CD4-positive, alpha-beta memory T cell (primary cell): ENCODE data around the gene PCDH15. TPM values are rescaled to one million over a fixed set of nuclear protein-coding genes. Genes with fewer than 3 reads are reported as not detected.

ENCODE experiments used
- CTCF ChIA-PET: fragments of 350-600 bp; sonication (Branson Sonifier 250); formaldehyde crosslinking; loops from one replicate; lab custom pipeline; 2021; ENCODE audit warnings: inconsistent platforms; ENCODE audit not compliant: partially characterized antibody; lab: Charles Lee
- POLR2A ChIA-PET: fragments of 350-600 bp; sonication (Branson Sonifier 250); formaldehyde crosslinking; loops from one replicate; lab custom pipeline; 2021; ENCODE audit not compliant: partially characterized antibody; lab: Charles Lee
- DNase-seq, 5 donors: peaks; one replicate each; pipeline versions ENCODE4 v3.0.0 to v3.0.0-alpha.2; 2020 to 2022; ENCODE audit warnings: mixed read lengths in 1 of 5
- H3K27ac ChIP-seq: one replicate; pipeline ENCODE4 v1.7.0; 2013; ENCODE audit warnings: low read depth, low read length
- H3K27me3 ChIP-seq: 2 replicates; pipeline ENCODE4 v1.7.0; 2013; ENCODE audit warnings: mild to moderate bottlenecking, low read length, moderate library complexity; ENCODE audit not compliant: insufficient read depth
- H3K36me3 ChIP-seq: 2 replicates; pipeline ENCODE4 v1.7.0; 2013; ENCODE audit warnings: mild to moderate bottlenecking, low read length, moderate library complexity; ENCODE audit not compliant: insufficient read depth
- H3K4me1 ChIP-seq: 2 replicates; pipeline ENCODE4 v1.7.0; 2013; ENCODE audit warnings: mild to moderate bottlenecking, low read length, moderate library complexity; ENCODE audit not compliant: insufficient read depth
- H3K4me3 ChIP-seq, 2 donors: one replicate each; pipeline ENCODE4 v1.7.0; 2013; ENCODE audit warnings: low read length in 2 of 2, mild to moderate bottlenecking in 1 of 2
- H3K9me3 ChIP-seq, 2 donors: one replicate each; pipeline ENCODE4 v1.7.0; 2013; ENCODE audit warnings: low read length in 2 of 2, control low read depth in 1 of 2; ENCODE audit not compliant: control insufficient read depth in 1 of 2
- H3K27ac Mint-ChIP-seq, 7 donors: one replicate each; pipeline ENCODE4 v1.8.0; 2020 to 2021; ENCODE audit warnings: mixed read lengths in 7 of 7, mild to moderate bottlenecking in 6 of 7, inconsistent platforms in 3 of 7, moderate library complexity in 3 of 7
- H3K27me3 Mint-ChIP-seq, 2 donors: one replicate each; pipeline ENCODE4 v1.8.0; 2020 to 2021; ENCODE audit warnings: mixed read lengths in 2 of 2
- H3K36me3 Mint-ChIP-seq, 2 donors: one replicate each; pipeline ENCODE4 v1.8.0; 2020 to 2021; ENCODE audit warnings: mixed read lengths in 2 of 2, inconsistent platforms in 1 of 2, mild to moderate bottlenecking in 1 of 2
- H3K4me1 Mint-ChIP-seq, 4 donors: one replicate each; pipeline ENCODE4 v1.8.0; 2020 to 2021; ENCODE audit warnings: mixed read lengths in 4 of 4, mild to moderate bottlenecking in 1 of 4
- H3K4me3 Mint-ChIP-seq, 8 donors: one replicate each; pipeline ENCODE4 v1.8.0; 2020 to 2021; ENCODE audit warnings: mixed read lengths in 8 of 8, mild to moderate bottlenecking in 7 of 8, moderate library complexity in 6 of 8, inconsistent platforms in 3 of 8
- H3K9me3 Mint-ChIP-seq, 8 donors: one replicate each; pipeline ENCODE4 v1.8.0; 2020 to 2021; ENCODE audit warnings: mixed read lengths in 8 of 8, mild to moderate bottlenecking in 5 of 8, inconsistent platforms in 3 of 8, moderate library complexity in 1 of 8
- intact Hi-C: fragments of 100-400 bp; cut with micrococcal nuclease; formaldehyde crosslinking; loops from one replicate; pipeline ENCODE4 v1.15.1; 2023
- polyA plus RNA-seq, 2 donors: library from polyadenylated mRNA; unstranded; fragments of 300-500 nt; fragmentation: Illumina TruSeq; gene quantifications; one replicate each; pipeline ENCODE4 v1.2.3, GENCODE V29; 2021
- total RNA-seq, 2 experiments: library from RNA; stranded (reverse); gene quantifications; one replicate each; pipeline ENCODE4 v1.2.3, GENCODE V29; 2021

PCDH15 gene
- total and polyA plus RNA-seq, 4 experiments from 2014 or later: not detected

GRCh38 chr10:54708021-54708420, 93.0 kb downstream of the PCDH15 start:
- ChIA-PET POLR2A (no interaction called here), CTCF (no interaction called here)
- no peaks in the 10 kb centered on the region for H3K4me1 ChIP-seq
- DNase-seq: no peak
- H3K36me3 ChIP-seq: no peaks in the 10 kb centered on the region
- H3K36me3 Mint-ChIP-seq: no peaks in the 10 kb centered on the region
- peaks cover 0 to 3% (median 2%) of the 10 kb centered on the region in 8 donors for H3K9me3 Mint-ChIP-seq
- H3K4me1 Mint-ChIP-seq: no peaks in the 10 kb centered on the region
- H3K4me3 Mint-ChIP-seq: no peak overlapping the region
- H3K27me3 ChIP-seq: no peaks in the 10 kb centered on the region
- no peak overlapping the region for H3K4me3 ChIP-seq
- no peak overlapping the region for H3K27ac ChIP-seq
- H3K9me3 ChIP-seq: no peaks in the 10 kb centered on the region
- no peaks in the 10 kb centered on the region for H3K27me3 Mint-ChIP-seq
- H3K27ac Mint-ChIP-seq: no peak overlapping the region
- intact Hi-C loops: no loop called here

- no peaks in the 10 kb centered on the region for H3K36me3 ChIP-seq
- no peak overlapping the region for H3K27ac ChIP-seq
- H3K9me3 ChIP-seq: no peaks in the 10 kb centered on the region
- H3K4me3 Mint-ChIP-seq: no peak overlapping the region
- H3K27me3 Mint-ChIP-seq: no peaks in the 10 kb centered on the region
- no peak overlapping the region for H3K4me3 ChIP-seq
- no peaks in the 10 kb centered on the region for H3K4me1 ChIP-seq
- H3K9me3 Mint-ChIP-seq: peaks cover 0 to 25% (median 7%) of the 10 kb centered on the region in 8 donors
- CTCF ChIA-PET: no interaction called here
- H3K36me3 Mint-ChIP-seq: no peaks in the 10 kb centered on the region
- POLR2A ChIA-PET: no interaction called here
- H3K27ac Mint-ChIP-seq: no peak overlapping the region
- no peaks in the 10 kb centered on the region for H3K27me3 ChIP-seq
- DNase-seq: no peak
- intact Hi-C loops: no loop called here
- H3K4me1 Mint-ChIP-seq: no peaks in the 10 kb centered on the region
Measured at GRCh38 chr10:54702583-54703485, 98.2 kb downstream of the PCDH15 start.

DNA sequence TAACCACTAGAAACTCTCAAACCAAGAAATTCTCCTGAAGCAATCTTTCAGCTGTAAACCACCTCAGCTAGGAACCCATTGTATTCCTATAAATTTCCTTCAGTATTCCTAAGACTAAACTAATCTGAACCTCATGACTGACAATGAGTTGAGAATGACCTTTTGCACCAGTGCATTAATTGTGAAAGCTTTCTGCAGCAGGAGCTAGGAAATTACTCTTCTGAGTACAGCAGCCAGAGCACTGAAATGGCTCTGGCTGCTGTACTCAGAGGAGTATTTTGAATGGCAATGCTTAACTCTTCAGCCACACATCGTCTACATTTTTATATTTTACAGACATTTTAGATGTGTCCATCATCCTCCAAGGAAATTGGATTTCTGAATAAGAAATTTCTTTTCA, 109.7 kb downstream of the PCDH15 start:
- Mint-ChIP-seq H3K9me3 (peaks cover 0 to 25% (median 4%) of the 10 kb centered on the region in 8 donors), H3K4me3 (no peak overlapping the region), H3K4me1 (no peaks in the 10 kb centered on the region), H3K27me3 (no peaks in the 10 kb centered on the region), H3K36me3 (no peaks in the 10 kb centered on the region), H3K27ac (no peak overlapping the region)
- ChIA-PET POLR2A (no interaction called here), CTCF (no interaction called here)
- H3K36me3 ChIP-seq: no peaks in the 10 kb centered on the region
- no peak overlapping the region for H3K4me3 ChIP-seq
- DNase-seq: no peak
- H3K4me1 ChIP-seq: no peaks in the 10 kb centered on the region
- H3K27me3 ChIP-seq: no peaks in the 10 kb centered on the region
- no peak overlapping the region for H3K27ac ChIP-seq
- intact Hi-C loops: no loop called here
- no peaks in the 10 kb centered on the region for H3K9me3 ChIP-seq

DNA sequence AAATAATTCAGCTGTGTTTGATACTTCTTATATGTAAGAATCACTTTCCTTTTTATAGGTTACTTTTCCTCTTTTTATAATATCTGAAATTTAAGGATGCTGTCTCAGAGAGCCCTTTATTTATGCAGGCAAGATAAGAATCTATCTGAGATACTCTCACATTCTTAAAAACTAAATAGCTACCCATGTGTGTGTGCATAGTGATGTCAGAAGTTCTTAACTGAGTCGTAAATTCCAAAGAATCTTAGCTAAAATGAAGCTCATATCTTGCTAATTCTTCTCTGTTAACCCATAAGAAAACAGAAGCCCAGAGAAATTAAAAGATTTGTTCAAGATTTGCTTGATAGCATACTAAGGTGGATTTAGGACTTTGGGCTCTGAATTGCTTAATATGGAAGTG, 118.5 kb downstream of the PCDH15 start:
- CTCF ChIA-PET: no interaction called here
- no peaks in the 10 kb centered on the region for H3K4me1 Mint-ChIP-seq
- no peak for DNase-seq
- Histone ChIP-seq H3K27ac (no peak overlapping the region), H3K4me1 (no peaks in the 10 kb centered on the region), H3K36me3 (no peaks in the 10 kb centered on the region), H3K4me3 (no peak overlapping the region), H3K9me3 (no peaks in the 10 kb centered on the region), H3K27me3 (no peaks in the 10 kb centered on the region)
- H3K9me3 Mint-ChIP-seq: peaks cover 0 to 11% (median 5%) of the 10 kb centered on the region in 8 donors
- H3K27ac Mint-ChIP-seq: no peak overlapping the region
- intact Hi-C loops: no loop called here
- H3K27me3 Mint-ChIP-seq: no peaks in the 10 kb centered on the region
- POLR2A ChIA-PET: no interaction called here
- no peaks in the 10 kb centered on the region for H3K36me3 Mint-ChIP-seq
- no peak overlapping the region for H3K4me3 Mint-ChIP-seq

DNA sequence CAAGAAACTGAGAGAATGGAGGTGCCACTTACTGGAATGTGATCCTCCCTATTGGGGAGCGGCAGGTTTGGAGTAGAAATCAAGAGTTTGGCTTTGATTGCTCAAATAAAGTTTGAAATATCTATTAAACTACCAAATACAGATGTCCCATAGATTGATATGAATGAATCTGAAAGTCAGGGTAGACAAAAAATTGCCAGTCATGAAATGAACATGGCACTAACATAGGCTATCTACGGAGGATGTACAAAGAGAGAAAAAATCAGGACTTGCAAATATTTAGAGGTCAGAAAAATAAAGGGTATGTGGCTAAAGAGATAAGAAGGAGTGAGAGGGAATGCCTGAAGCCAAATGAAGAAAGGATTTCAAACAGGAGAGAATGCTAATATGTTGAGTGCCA, 119.9 kb downstream of the PCDH15 start:
- Mint-ChIP-seq H3K9me3 (peaks cover 0 to 16% (median 8%) of the 10 kb centered on the region in 8 donors), H3K4me3 (no peak overlapping the region), H3K36me3 (no peaks in the 10 kb centered on the region), H3K27ac (no peak overlapping the region), H3K4me1 (no peaks in the 10 kb centered on the region), H3K27me3 (no peaks in the 10 kb centered on the region)
- ChIA-PET POLR2A (no interaction called here), CTCF (no interaction called here)
- Histone ChIP-seq H3K9me3 (no peaks in the 10 kb centered on the region), H3K27ac (no peak overlapping the region), H3K4me1 (no peaks in the 10 kb centered on the region), H3K27me3 (no peaks in the 10 kb centered on the region), H3K4me3 (no peak overlapping the region), H3K36me3 (no peaks in the 10 kb centered on the region)
- no peak for DNase-seq
- intact Hi-C loops: no loop called here

- ChIA-PET POLR2A (no interaction called here), CTCF (no interaction called here)
- Histone ChIP-seq H3K9me3 (no peaks in the 10 kb centered on the region), H3K4me3 (no peak overlapping the region), H3K36me3 (no peaks in the 10 kb centered on the region), H3K27ac (no peak overlapping the region), H3K4me1 (no peaks in the 10 kb centered on the region), H3K27me3 (no peaks in the 10 kb centered on the region)
- Mint-ChIP-seq H3K27ac (no peak overlapping the region), H3K27me3 (no peaks in the 10 kb centered on the region), H3K4me1 (no peaks in the 10 kb centered on the region), H3K4me3 (no peak overlapping the region), H3K36me3 (no peaks in the 10 kb centered on the region), H3K9me3 (peaks cover 0 to 12% (median 3%) of the 10 kb centered on the region in 8 donors)
- intact Hi-C loops: no loop called here
- no peak for DNase-seq
Measured at GRCh38 chr10:54667136-54667535, 133.9 kb downstream of the PCDH15 start.

DNA sequence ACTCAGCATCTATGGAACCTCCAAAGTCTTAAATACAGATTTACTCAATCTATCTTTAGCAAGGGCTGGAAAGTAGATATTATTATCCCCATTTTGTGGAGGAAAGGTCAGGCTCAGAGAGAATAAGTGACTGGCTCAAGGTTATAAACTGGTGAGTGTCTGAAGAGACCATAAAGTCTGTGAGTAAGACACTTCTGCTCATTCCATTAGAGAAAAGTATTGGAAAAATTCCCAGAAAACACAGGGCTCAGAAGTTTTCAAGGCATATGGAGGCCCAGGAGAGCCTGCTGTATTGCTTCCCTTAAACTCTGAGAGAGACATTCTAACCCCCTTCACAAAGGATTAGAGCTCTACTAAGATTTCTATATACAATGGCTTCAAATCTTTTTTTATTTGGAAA, 134.8 kb downstream of the PCDH15 start:
- H3K36me3 Mint-ChIP-seq: no peaks in the 10 kb centered on the region
- no peaks in the 10 kb centered on the region for H3K36me3 ChIP-seq
- no peaks in the 10 kb centered on the region for H3K4me1 ChIP-seq
- DNase-seq: no peak
- H3K27ac Mint-ChIP-seq: no peak overlapping the region
- no peaks in the 10 kb centered on the region for H3K9me3 ChIP-seq
- no peak overlapping the region for H3K27ac ChIP-seq
- H3K27me3 ChIP-seq: no peaks in the 10 kb centered on the region
- H3K27me3 Mint-ChIP-seq: no peaks in the 10 kb centered on the region
- peaks cover 0 to 12% (median 3%) of the 10 kb centered on the region in 8 donors for H3K9me3 Mint-ChIP-seq
- no peaks in the 10 kb centered on the region for H3K4me1 Mint-ChIP-seq
- POLR2A ChIA-PET: no interaction called here
- CTCF ChIA-PET: no interaction called here
- no peak overlapping the region for H3K4me3 Mint-ChIP-seq
- no peak overlapping the region for H3K4me3 ChIP-seq
- intact Hi-C loops: no loop called here
